ENCODE results near the gene SCEL. TPM values are rescaled to one million over a fixed set of nuclear protein-coding genes. Genes with fewer than 3 reads are reported as not detected.

The SCEL gene
- polyA plus RNA-seq (2012; ENCODE audit: insufficient read length, low read depth), result not detected

- TF ChIP-seq FOXP2 (optimal IDR thresholded peaks at IDR 0.05; ENCODE audit: borderline replicate concordance, extremely low read depth, extremely low read length, insufficient read depth) (no peak), POLR2AphosphoS5 (IDR thresholded peaks at IDR 0.05; ENCODE audit: low read depth, low read length) (no peak), REST (IDR thresholded peaks at IDR 0.05; ENCODE audit: insufficient read depth in 1 of 2, low read depth in 2 of 2, low read length in 2 of 2) (no peak)
Measured at GRCh38 chr13:77535448-77535847, at the start of gene SCEL. Gene SCEL, plus strand, starts transcription at chr13:77535706. Its CDS starts 20,170 bp downstream, at chr13:77555876.

- TF ChIP-seq FOXP2 (optimal IDR thresholded peaks at IDR 0.05; ENCODE audit: borderline replicate concordance, extremely low read depth, extremely low read length, insufficient read depth) (no peak), POLR2AphosphoS5 (IDR thresholded peaks at IDR 0.05; ENCODE audit: low read depth, low read length) (no peak), REST (IDR thresholded peaks at IDR 0.05; ENCODE audit: insufficient read depth in 1 of 2, low read depth in 2 of 2, low read length in 2 of 2) (no peak)
Measured at GRCh38 chr13:77489566-77490337, 45.8 kb upstream of the SCEL start.

- TF ChIP-seq POLR2AphosphoS5 (IDR thresholded peaks at IDR 0.05; ENCODE audit: low read depth, low read length) (no peak), TAF1 (IDR thresholded peaks at IDR 0.05; ENCODE audit: borderline replicate concordance, insufficient read depth, low read length) (no peak)
Measured at GRCh38 chr13:77492982-77493381, 42.5 kb upstream of the SCEL start.

GRCh38 chr13:77494226-77494625 is 41.3 kb upstream of the SCEL start:
- TF ChIP-seq REST (IDR thresholded peaks at IDR 0.05; ENCODE audit: insufficient read depth in 1 of 2, low read depth in 2 of 2, low read length in 2 of 2) (no peak), POLR2AphosphoS5 (IDR thresholded peaks at IDR 0.05; ENCODE audit: low read depth, low read length) (no peak), FOXP2 (optimal IDR thresholded peaks at IDR 0.05; ENCODE audit: borderline replicate concordance, extremely low read depth, extremely low read length, insufficient read depth) (no peak), SIN3A (IDR thresholded peaks at IDR 0.05; ENCODE audit: borderline replicate concordance, insufficient read depth, low read length) (no peak), TAF1 (IDR thresholded peaks at IDR 0.05; ENCODE audit: borderline replicate concordance, insufficient read depth, low read length) (no peak)

GRCh38 chr13:77497350-77497749 is 38.2 kb upstream of the SCEL start:
- TF ChIP-seq SIN3A (IDR thresholded peaks at IDR 0.05; ENCODE audit: borderline replicate concordance, insufficient read depth, low read length) (no peak), TAF1 (IDR thresholded peaks at IDR 0.05; ENCODE audit: borderline replicate concordance, insufficient read depth, low read length) (no peak), REST (IDR thresholded peaks at IDR 0.05; ENCODE audit: insufficient read depth in 1 of 2, low read depth in 2 of 2, low read length in 2 of 2) (no peak), POLR2AphosphoS5 (IDR thresholded peaks at IDR 0.05; ENCODE audit: low read depth, low read length) (no peak), FOXP2 (optimal IDR thresholded peaks at IDR 0.05; ENCODE audit: borderline replicate concordance, extremely low read depth, extremely low read length, insufficient read depth) (no peak)

Data from PFSK-1 (cell line).